HPDE6-E6E7 (cell line): ENCODE results near the gene TIMM29.

Experiments used
- DNase-seq: peaks from one replicate; pipeline ENCODE4 v3.0.0; 2011; ENCODE audit warnings: missing footprints; ENCODE audit errors: extremely low spot score

The TIMM29 gene

DNA sequence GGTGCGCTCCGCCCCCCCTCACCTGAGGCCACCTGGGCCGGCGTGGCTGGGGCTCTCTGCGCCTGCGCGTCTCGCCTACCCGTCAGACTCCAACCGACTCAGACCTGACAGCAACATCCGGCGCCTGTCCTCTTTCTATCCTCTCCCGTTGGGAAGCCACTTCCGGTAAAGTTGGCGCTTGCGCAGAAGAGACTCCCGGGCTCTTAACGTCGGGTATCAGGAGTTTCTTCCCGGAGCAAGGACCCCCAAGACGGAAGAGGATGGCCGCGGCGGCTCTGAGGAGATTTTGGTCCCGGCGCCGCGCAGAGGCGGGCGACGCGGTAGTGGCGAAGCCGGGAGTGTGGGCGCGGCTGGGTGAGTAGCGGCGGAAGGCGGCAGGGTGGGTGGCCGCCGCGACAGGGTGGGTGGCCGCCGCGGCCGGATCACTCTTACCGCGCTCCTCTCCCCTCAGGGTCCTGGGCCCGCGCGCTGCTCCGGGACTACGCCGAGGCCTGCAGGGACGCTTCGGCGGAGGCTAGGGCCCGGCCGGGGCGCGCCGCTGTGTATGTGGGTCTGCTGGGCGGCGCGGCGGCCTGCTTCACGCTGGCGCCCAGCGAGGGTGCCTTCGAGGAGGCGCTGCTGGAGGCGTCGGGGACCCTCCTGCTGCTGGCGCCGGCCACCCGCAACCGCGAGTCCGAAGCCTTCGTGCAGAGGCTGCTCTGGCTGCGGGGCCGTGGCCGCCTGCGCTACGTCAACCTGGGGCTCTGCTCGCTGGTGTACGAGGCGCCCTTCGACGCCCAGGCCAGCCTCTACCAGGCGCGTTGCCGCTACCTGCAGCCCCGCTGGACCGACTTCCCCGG is at the start of gene TIMM29, which contains the start of gene YIPF2:
TSS of gene TIMM29 (plus strand) at position 249 of the 839 bp plus-strand sequence. CDS start at position 261, 12 bp downstream.
TSS of gene YIPF2 (minus strand) at position 77 of the 839 bp plus-strand sequence. CDS start 229 bp downstream, outside the sequence.
- peak; percentile 97 for DNase-seq

DNA sequence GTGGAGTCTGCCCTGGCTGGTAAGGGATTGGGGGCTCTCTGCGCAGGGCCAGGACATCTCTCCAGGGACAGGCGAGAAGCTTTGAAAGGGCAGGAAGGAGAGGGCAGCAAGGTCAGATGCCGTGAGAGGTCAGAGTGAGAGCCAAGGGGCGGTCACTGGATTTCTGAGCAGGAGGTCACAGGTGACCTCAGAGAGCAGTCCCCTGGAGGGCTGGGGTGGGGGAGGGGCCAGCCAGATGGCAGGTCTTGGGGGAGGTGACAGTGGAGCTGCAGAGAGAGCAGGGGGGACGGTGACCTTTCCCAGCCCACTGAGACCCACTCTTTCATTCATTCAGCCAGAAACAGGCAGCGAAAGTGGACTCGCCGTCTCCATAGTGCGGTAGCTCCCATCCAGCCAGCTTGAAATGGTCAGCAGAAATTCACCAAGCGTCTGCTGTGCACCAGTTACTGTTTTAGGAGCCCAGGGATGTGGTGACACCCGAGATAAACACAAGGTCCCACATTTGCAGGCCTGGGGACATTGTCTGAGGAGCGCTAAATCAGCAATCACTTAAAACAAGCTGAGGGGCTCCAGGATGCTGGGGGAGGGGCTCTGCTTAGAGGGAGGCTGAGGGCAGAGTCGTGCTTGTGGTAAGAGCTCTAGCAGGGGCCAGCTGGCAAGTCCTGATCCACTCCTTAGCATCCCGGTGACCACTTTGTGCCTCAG is 47.1 kb upstream of the TIMM29 start:
- no peak for DNase-seq

- DNase-seq = no peak
Observed at GRCh38 chr19:10882108-10882457, 46.5 kb upstream of the TIMM29 start.

GRCh38 chr19:10884274-10884673 is 44.3 kb upstream of the TIMM29 start:
- no peak for DNase-seq

DNA sequence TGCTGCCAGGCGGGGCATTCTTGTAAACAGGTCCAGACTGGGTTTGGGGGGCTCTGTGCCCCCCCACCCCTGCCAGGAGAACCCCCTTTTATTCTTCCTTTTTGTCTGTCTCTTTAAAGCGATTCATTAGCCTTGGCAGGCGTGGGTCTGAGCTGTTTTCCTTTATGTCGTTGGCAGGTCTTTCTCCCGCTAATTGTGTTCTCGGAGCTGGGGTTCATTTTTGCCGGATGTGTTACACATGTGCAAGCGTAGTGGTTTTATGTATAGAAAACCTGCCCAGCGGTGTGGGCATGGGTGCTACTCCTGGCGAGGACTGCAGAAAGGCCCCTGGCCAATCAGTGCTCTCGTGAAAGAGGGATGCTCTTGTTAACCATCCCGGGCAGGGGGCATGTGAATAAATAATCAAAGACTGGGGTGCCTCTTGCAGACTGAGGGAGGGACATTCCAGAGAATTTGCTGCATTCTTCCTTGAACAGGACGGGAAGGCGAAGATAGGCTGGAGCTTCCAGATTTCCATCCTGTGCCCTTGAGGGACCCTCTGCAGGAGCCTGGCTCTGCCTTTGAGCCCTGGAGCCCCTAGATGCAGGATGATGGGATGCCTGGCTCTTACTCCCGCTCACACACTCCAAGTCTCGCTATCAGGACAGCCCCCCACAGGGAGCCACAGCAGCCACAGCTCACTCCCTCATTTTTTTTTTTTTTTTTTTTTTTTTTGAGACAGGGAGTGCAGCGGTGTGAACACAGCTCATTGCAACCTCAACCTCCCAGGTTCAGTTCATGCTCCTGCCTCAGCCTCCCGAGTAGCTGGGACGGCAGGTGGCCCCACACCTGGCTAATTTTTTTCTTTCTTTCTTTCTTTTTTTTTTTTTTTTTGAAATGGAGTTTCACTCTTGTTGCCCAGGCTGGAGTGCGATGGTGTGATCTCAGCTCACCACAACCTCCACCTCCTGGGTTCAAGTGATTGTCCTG is 43.1 kb upstream of the TIMM29 start:
- DNase-seq = no peak

DNA sequence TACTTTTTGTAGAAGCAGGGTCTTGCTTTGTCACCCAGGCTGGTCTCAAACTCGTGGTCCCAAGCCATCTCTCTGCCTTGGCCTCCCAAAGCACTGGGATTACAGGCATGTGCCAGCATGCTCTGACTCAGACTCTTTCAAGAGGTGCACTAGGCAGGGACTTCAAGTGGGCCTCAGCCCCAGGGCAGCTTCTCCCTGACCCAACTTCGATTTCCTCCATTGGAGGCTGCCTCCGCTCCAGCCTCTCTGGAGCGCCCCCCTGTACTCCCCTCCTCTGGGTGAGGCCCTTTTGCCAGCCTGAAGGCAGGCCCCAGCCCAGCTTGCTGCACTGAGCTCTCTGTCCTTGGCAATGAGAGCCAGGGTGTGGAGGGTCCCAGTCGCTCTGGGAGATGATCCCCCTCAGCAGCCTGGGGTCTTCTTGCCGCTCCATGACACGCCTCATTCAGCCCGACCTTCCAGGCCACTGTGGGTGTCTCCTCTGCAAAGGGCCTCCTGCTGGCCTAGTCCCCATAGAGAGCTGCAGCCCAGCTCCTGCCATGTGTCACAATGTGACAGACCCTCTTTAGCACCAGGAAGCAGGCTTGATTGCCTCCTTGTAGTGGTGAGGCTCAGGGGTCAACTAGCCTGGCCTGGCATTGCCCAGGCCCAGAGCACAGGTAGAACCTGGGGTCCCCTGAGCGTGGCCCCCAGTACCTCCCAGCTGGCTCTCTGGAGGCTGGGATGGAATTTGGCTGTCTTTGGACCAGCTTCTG is 40.8 kb upstream of the TIMM29 start:
- no peak for DNase-seq

- no peak for DNase-seq
Observed at GRCh38 chr19:10888421-10888866, 40.2 kb upstream of the TIMM29 start.

DNA sequence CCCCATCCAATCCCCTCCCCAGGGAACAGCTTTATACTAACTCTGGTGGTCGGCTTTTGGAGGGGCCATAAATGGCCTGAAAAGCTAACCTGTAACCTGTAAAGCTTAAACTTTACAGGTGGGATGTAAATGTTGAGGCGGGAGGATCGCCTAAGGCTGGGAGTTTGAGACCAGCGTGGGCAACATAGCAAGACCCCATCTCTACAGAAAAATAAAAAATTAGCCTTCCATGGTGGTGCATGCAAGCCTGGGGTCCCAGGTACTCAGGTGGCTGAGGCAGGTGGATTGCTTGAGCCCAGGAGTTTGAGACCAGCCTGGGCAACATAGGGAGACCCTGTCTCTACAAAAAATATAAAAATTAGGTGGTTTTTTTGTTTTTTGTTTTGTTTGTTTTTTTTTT is 38.7 kb upstream of the TIMM29 start:
- DNase-seq = no peak

GRCh38 chr19:10891405-10892086 is 37.1 kb upstream of the TIMM29 start:
- DNase-seq = no peak

DNA sequence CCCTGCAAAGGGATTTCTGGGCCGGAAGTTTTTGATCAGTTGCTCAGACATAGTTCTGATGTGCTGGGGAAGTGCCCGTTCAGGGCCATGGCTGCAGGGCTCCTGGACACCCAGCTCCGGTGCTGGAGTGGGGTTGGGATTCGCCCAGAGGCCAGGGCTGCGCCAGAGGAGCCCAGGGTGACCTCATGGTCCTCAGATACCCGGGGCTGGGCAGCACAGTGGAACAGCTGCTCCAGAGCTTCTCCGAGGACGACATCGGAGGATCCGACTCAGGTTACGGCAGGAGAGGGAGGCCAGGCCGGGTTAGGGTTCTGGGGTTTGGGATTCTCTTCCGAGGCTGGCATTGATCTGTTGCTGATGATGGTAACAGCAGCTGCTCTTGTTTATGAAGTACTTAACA is 36.4 kb upstream of the TIMM29 start:
- no peak for DNase-seq

- DNase-seq = no peak
Observed at GRCh38 chr19:10894911-10895213, 33.7 kb upstream of the TIMM29 start.

- DNase-seq = no peak
Observed at GRCh38 chr19:10895363-10895762, 33.2 kb upstream of the TIMM29 start.

DNA sequence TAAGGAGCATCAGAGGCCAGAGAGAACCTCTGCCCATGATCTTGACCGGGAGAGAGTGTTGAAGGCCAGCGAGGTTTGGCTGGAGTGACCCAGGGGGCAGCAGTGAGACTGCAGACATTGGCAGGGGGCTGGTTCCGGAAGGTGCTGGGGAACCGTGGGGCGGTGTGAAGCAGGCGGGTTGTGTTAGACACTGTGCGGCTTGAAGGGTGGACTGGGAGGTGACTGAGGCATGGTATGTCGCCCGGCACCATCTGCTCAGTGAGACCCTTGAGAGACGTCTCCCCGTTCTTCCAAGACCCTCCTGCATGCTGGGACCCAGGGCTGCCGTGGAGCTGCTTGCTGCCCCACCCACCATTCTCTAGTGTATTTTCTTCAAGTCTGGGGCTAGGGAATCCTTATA is 32.7 kb upstream of the TIMM29 start:
- DNase-seq = no peak

DNA sequence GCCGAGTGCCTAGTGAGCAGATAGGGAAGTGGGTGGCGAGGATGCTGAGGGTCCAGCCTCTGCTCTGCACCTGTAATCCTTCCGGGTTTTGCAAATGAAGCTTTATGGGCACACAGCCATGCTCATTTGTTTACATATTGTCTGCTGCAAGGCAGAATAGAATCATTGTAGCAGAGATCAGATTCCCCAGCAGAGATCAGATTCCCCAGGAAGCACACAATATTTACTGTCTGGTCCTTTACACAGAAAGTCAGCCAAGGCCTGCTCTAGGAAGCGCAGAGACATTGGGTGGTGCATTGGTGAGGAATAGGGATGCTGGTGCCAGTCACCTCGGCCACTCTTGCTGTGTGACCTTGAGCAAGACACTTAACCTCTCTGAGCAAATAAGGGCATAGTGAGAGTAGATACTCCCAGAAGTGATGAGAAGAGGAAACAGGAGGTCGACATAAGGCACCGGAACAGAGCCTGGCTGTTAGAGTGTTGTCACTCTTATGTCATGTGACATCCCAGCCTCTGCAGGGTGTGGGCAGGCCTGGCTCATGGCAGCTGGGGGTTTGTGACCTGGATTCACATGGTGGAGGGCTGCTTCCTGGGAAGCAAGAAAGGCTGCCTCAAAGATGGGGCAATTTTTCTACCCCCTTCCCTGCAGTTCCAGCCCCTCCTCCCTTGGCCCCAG is 31.6 kb upstream of the TIMM29 start:
- no peak for DNase-seq

GRCh38 chr19:10898633-10899032 is 30.0 kb upstream of the TIMM29 start:
- no peak for DNase-seq

DNA sequence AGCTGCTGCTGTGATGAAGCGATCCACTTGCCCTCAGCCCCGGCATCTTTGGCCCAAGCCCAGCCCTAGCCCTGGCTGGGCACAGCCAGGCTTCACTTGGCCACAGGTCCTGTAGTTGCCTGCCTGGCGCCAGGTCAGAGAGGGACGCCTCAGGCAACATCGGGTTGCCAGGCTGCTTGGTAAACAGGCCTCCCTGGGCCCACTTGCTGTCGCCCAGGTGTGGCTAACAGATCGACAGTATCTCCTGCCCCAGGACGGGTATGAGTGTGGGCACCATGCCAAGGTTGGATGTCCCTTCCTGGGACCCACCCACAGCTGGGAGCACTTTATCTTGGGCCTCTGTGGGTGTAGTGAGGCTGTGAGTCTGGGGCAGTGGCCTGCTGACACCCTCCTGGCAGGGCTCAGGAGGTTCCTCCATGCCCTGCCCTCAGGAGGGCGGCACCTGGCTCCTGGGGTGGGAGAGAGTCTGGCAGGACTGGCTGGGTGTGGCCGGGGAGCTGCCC is 29.4 kb upstream of the TIMM29 start:
- peak; percentile 49 for DNase-seq

DNA sequence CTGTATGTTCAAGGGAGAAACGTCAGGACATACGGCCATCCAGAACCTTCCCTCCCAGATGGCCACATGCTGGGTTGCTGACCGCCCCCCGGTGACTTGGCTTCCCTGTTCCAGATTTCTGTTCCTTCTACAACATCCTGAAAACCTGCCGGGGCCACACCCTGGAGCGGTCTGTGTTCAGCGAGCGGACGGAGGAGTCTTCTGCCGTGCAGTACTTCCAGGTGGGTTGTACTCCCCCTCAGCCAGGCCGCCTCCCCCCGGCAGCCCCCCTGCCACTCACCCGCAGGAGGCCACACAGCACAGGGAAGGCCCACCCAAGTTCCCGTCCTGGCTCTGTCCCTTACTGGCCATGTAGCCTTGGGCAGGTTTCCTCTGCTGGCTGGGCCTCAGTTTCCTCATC is 20.7 kb upstream of the TIMM29 start:
- DNase-seq = no peak

DNA sequence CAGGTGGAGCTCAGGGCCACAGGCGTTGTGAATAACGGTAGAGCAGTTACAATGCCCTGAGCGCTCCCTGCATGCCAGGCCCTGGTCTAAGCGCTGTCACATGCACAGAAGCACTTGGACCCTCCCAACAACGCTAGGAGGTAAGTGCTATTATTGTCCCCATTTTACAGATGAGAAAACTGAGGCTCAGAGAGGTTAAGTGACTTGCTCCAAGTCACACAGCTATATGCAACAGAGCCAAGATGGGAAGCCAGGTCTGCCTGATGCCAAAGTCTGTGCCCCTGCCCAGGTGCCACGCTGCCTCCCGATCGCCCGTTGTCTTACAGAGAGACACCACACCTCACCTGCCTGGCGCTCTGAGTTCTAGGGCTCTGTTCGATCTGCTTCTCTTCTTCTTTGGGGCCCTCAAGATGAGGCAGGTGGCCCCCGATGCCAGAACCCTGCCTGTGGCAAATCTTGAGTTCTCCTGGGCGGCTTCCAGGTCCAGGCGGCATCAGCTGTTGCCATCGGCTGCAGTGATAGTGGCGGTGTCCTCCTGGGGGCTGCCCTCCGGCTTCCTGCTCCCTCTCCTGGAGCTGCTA is 20.1 kb upstream of the TIMM29 start:
- DNase-seq = no peak

DNA sequence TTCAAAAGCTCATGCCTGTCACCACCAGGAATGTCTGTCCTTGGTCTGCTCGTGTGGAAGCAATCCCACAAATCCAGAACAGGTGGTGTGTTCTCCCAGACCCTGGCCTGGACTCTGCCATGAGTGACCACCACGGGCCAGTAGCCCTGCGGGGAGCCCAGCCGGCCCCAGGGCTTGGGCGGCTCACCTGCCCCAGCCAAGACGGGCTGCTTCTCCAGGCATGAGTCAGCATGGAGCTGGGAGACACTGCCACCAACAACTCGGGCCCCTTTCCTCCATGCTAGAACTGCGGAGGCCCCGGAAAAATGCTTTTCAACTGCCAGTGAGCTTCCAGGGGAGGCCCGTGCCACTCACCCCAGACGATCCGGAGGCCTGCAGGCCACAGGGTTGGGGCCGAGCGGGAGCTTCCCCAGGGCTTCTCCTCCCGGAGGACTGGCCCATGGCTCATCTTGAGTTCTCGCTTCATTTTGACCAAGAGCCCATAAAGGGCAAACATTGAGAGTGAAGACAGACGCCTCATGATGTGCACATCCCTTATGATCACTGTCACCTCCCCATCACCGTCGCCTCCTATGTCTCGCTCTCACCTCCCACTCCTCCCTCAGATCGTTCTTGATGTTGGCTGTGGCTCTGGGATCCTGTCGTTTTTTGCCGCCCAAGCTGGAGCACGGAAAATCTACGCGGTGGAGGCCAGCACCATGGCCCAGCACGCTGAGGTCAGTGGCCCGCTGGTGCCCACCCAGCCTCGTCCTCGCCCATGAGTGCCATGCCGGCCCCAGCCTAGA is 16.8 kb upstream of the TIMM29 start:
- DNase-seq = no peak
